K562 (cell line): ENCODE data around the gene ZKSCAN1. TPM values are rescaled to one million over a fixed set of nuclear protein-coding genes. Genes with fewer than 3 reads are reported as not detected.
A peak's percentile ranks its signal among the peaks of the same experiment; 100 is the strongest.

Experiments
- HIVEP1 ChIP-seq: fragments of 250-450 bp; sonication (Bioruptor Pico); IDR thresholded peaks from 2 replicates; pipeline ENCODE4 v1.4.0; 2020; ENCODE audit warnings: mild to moderate bottlenecking
- L3MBTL2 ChIP-seq: fragments of 450-650 bp; IDR thresholded peaks from 2 replicates; pipeline ENCODE4 v1.6.1; 2016; ENCODE audit warnings: mild to moderate bottlenecking, moderate library complexity
- MBD2 ChIP-seq: sonication (generic); IDR thresholded peaks from 2 replicates; pipeline ENCODE4 v1.6.1; 2016; ENCODE audit warnings: low read depth, borderline replicate concordance
- NR2C2 ChIP-seq, 2 experiments: fragments of 200-800 bp in 1 of 2; sonication (Bioruptor generic) in 1 of 2; sonication (generic) in 1 of 2; formaldehyde crosslinking in 1 of 2; IDR thresholded peaks; 2 replicates each; pipeline versions ENCODE4 v1.6.1 to v1.8.0; 2016 to 2022; ENCODE audit warnings: mild to moderate bottlenecking in 1 of 2, missing compliant biosample characterization in 1 of 2, missing genetic modification characterization in 1 of 2, missing genetic modification reagents in 1 of 2
- PHF8 ChIP-seq: fragments of 200-600 bp; sonication (generic); IDR thresholded peaks from 2 replicates; pipeline ENCODE4 v1.6.1; 2012; ENCODE audit warnings: mixed run types, mild to moderate bottlenecking, inconsistent platforms, low read length, moderate library complexity, borderline replicate concordance
- POLR2AphosphoS2 ChIP-seq: IDR thresholded peaks from 2 replicates; pipeline ENCODE4 v1.6.1; 2012; ENCODE audit warnings: low read length, improper control_type of control experiment
- PRMT5 ChIP-seq: sonication (generic); formaldehyde crosslinking; IDR thresholded peaks from 2 replicates; pipeline ENCODE4 v1.5.0; 2020; ENCODE audit warnings: missing genetic modification reagents
- RCOR1 ChIP-seq, 2 experiments: IDR thresholded peaks; 2 replicates each; pipeline ENCODE4 v1.6.1; 2012; ENCODE audit warnings: low read depth in 2 of 2, low read length in 2 of 2, borderline replicate concordance in 1 of 2, improper control_type of control experiment in 1 of 2
- TAF1 ChIP-seq: IDR thresholded peaks from 2 replicates; pipeline ENCODE4 v1.6.1; 2011; ENCODE audit warnings: mild to moderate bottlenecking, low read length, moderate library complexity; ENCODE audit not compliant: insufficient read depth, control insufficient read depth, severe bottlenecking; ENCODE audit errors: extremely low read depth
- TARDBP ChIP-seq: fragments of 450-650 bp; IDR thresholded peaks from 2 replicates; pipeline ENCODE4 v1.6.1; 2016
- TBP ChIP-seq: optimal IDR thresholded peaks from 2 replicates; pipeline ENCODE3; 2011; ENCODE audit warnings: low read depth, low read length, improper control_type of control experiment
- XRCC5 ChIP-seq: fragments of 200-400 bp; formaldehyde crosslinking; IDR thresholded peaks from 2 replicates; pipeline ENCODE4 v1.6.1; 2017; ENCODE audit warnings: low read depth, mild to moderate bottlenecking, low read length
- ZNF445 ChIP-seq: fragments of 250-450 bp; sonication (Bioruptor Pico); IDR thresholded peaks from 2 replicates; pipeline ENCODE4 v1.4.0; 2020; ENCODE audit warnings: low read depth, mild to moderate bottlenecking, moderate library complexity
- polyA plus RNA-seq, 8 experiments: library from polyadenylated mRNA; depleted of rRNA in 4 of 8; stranded (reverse) in 5 of 8; unstranded in 3 of 8; fragments of >200 nt; fragmentation: Nextera tagmentation in 2 of 8; fragmentation: Illumina TruSeq in 1 of 8; extraction: Ambion mirVana in 2 of 8; extraction: Trizol in 1 of 8; gene quantifications; 2 replicates each; pipeline versions ENCODE4 v1.2.1 to v1.2.3, GENCODE V29; 2011 to 2014; ENCODE audit warnings: inconsistent platforms in 1 of 8, missing spikeins in 1 of 8
- total RNA-seq, 7 experiments: library from RNA; depleted of rRNA in 6 of 7; stranded (reverse); fragments of >200 nt in 6 of 7; fragmentation: Illumina TruSeq in 2 of 7; extraction: Trizol in 2 of 7; gene quantifications; 2 replicates each; pipeline versions ENCODE4 v1.2.1 to v1.2.3, GENCODE V29; 2011 to 2021; ENCODE audit warnings: low replicate concordance in 1 of 7
- TF ChIP-seq, protein P1 (sequence below), 2 experiments: fragments of 450-650 bp; formaldehyde crosslinking in 1 of 2; IDR thresholded peaks; 2 replicates each; pipeline versions ENCODE4 v1.4.0 to v1.6.1; 2014 to 2020; ENCODE audit warnings: mild to moderate bottlenecking in 2 of 2, borderline replicate concordance in 1 of 2, low read depth in 1 of 2
- TF ChIP-seq, protein P2 (sequence below): sonication (generic); formaldehyde crosslinking; IDR thresholded peaks from 2 replicates; pipeline ENCODE4 v1.8.0; 2022; ENCODE audit warnings: mild to moderate bottlenecking, missing genetic modification reagents

The ZKSCAN1 gene
- total and polyA plus RNA-seq, 9 of the 15 experiments (the other 6 are each of a cell fraction or from before 2014, with no cell fraction given): 5.3 to 43.0 (median 23.2) TPM

DNA sequence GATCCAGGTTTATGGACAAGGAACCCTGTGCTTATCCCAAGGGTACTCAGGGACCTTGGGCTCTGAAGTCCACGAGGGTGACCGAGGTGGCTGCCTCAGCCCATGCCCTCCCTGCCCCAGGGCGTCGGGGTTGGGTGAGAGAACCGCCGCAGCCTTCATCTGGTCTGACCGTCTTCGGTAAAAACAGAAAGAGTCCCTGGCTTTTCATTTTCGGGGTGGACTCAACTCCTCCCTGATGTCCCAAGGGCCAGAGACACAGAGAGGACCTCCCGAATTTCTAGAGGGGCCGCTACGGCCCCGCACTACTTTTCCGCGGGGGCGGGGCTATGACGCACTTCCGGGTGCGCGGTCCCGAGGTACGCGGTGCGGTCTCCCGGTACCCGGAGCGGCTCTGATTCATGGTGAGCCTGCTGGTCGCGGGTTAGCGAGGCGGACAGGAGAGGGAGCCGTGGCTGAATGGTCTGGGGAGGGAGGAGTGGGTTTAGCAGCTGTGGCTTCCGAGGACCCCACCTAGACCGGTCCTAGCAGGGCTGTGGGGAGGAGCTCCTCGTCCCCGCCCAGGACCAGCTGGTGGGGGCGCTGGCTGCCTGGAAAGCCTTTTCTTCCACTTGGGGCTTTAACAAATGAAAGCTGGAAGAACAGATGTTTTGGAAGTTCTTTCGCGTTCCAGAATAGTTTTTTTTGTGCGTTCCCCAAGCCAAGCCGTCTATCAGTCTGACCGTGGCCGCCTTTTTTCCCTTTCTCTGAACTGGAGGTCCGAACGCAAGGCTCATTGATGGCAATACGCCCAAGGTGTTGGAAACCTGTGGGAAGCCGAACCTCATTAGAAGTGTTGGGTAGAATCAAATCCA, 34.3 kb downstream of the ZKSCAN1 start, which contains the start of gene ZSCAN21 (continued):
- TF ChIP-seq, protein P1, sequence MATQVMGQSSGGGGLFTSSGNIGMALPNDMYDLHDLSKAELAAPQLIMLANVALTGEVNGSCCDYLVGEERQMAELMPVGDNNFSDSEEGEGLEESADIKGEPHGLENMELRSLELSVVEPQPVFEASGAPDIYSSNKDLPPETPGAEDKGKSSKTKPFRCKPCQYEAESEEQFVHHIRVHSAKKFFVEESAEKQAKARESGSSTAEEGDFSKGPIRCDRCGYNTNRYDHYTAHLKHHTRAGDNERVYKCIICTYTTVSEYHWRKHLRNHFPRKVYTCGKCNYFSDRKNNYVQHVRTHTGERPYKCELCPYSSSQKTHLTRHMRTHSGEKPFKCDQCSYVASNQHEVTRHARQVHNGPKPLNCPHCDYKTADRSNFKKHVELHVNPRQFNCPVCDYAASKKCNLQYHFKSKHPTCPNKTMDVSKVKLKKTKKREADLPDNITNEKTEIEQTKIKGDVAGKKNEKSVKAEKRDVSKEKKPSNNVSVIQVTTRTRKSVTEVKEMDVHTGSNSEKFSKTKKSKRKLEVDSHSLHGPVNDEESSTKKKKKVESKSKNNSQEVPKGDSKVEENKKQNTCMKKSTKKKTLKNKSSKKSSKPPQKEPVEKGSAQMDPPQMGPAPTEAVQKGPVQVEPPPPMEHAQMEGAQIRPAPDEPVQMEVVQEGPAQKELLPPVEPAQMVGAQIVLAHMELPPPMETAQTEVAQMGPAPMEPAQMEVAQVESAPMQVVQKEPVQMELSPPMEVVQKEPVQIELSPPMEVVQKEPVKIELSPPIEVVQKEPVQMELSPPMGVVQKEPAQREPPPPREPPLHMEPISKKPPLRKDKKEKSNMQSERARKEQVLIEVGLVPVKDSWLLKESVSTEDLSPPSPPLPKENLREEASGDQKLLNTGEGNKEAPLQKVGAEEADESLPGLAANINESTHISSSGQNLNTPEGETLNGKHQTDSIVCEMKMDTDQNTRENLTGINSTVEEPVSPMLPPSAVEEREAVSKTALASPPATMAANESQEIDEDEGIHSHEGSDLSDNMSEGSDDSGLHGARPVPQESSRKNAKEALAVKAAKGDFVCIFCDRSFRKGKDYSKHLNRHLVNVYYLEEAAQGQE (IDR thresholded peaks at IDR 0.05; ENCODE audit: borderline replicate concordance): peak; percentile 68
- TF ChIP-seq, protein P1 (CRISPR knock-in tag; IDR thresholded peaks at IDR 0.05; ENCODE audit: low read depth): no peak
- peak; percentile 97 for TF ChIP-seq PHF8
- TF ChIP-seq HIVEP1 (CRISPR knock-in tag): no peak
- TF ChIP-seq, protein P2, sequence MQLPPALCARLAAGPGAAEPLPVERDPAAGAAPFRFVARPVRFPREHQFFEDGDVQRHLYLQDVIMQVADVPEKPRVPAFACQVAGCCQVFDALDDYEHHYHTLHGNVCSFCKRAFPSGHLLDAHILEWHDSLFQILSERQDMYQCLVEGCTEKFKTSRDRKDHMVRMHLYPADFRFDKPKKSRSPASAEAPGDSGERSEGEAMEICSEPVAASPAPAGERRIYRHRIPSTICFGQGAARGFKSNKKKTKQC (CRISPR knock-in tag): peak; percentile 68
- no peak for TF ChIP-seq PRMT5
- no peak for TF ChIP-seq NR2C2 (CRISPR knock-in tag; IDR thresholded peaks at IDR 0.05)
- peak; percentile 67 for TF ChIP-seq NR2C2 (tag; IDR thresholded peaks at IDR 0.05)
- 0 out of 2 replicates have a peak, but pooled peaks have one; percentile 55 for TF ChIP-seq XRCC5
- TF ChIP-seq TAF1: peak; percentile 77
- TF ChIP-seq RCOR1 (IDR thresholded peaks at IDR 0.05; ENCODE audit: borderline replicate concordance in 1 of 2, low read depth in 2 of 2, low read length in 2 of 2): 0 out of 4 replicates have a peak, but pooled peaks of 1 of the 2 experiments have one; percentile 6
- TF ChIP-seq L3MBTL2: peak; percentile 58; the same call in 1 of the 2 replicates
- TF ChIP-seq TBP: peak; percentile 20
- no peak for TF ChIP-seq ZNF445
- peak; percentile 43; the same call in 1 of the 2 replicates for TF ChIP-seq TARDBP
- TF ChIP-seq MBD2: peak; percentile 67; the same call in 1 of the 2 replicates
- TF ChIP-seq POLR2AphosphoS2: no peak; the same call in 1 of the 2 replicates
